Chondrocyte (in vitro differentiated cells): ENCODE data around the gene GNG7. TPM values are rescaled to one million over a fixed set of nuclear protein-coding genes. Genes with fewer than 3 reads are reported as not detected.

Experiments
- DNase-seq: peaks from one replicate; pipeline ENCODE4 v3.0.0; 2021; ENCODE audit warnings: mixed read lengths, low spot score
- H3K27ac Mint-ChIP-seq: one replicate; pipeline ENCODE4 v1.8.0; 2021; ENCODE audit warnings: mild to moderate bottlenecking, moderate library complexity, mixed read lengths; ENCODE audit not compliant: unreplicated experiment
- H3K27me3 Mint-ChIP-seq: 2 replicates; pipeline ENCODE4 v1.8.0; 2021; ENCODE audit warnings: low read depth, mixed read lengths
- H3K36me3 Mint-ChIP-seq: 2 replicates; pipeline ENCODE4 v1.8.0; 2021; ENCODE audit warnings: low read depth, mixed read lengths
- H3K4me1 Mint-ChIP-seq: 2 replicates; pipeline ENCODE4 v1.8.0; 2021; ENCODE audit warnings: low read depth, mild to moderate bottlenecking, mixed read lengths
- H3K4me3 Mint-ChIP-seq: one replicate; pipeline ENCODE4 v1.8.0; 2021; ENCODE audit warnings: mild to moderate bottlenecking, moderate library complexity, mixed read lengths; ENCODE audit not compliant: unreplicated experiment
- H3K9me3 Mint-ChIP-seq: 2 replicates; pipeline ENCODE4 v1.8.0; 2021; ENCODE audit warnings: low read depth, mixed read lengths
- CTCF ChIP-seq: fragments of 200-600 bp; sonication (generic); IDR thresholded peaks from 2 replicates; pipeline ENCODE4 v1.5.0; 2021; ENCODE audit warnings: antibody characterized with exemption, mild to moderate bottlenecking, moderate library complexity
- total RNA-seq: library from RNA; stranded (reverse); gene quantifications from 3 replicates; pipeline ENCODE4 v1.2.1, GENCODE V29; 2021

The GNG7 gene
- total RNA-seq, 1 donor from 2014 or later: 1.9 TPM

DNA sequence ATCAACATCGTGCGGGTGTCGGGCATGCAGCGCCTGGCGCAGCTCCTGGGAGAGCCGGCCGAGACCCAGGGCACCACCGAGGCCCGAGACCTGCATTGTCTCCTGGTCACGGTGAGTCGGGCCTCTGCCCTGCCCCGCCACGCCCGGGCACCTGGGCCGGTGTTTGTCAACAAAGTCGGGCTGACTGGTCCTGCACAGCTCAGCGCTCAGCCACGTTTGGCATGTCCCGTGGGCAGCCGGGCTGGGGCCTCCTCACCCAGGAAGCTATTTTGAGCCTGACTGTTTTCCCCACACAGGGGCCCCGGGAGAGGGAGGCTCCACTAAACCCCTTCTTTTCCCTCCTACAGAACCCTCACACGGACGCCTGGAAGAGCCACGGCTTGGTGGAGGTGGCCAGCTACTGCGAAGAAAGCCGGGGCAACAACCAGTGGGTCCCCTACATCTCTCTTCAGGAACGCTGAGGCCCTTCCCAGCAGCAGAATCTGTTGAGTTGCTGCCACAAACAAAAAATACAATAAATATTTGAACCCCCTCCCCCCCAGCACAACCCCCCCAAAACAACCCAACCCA is 225.3 kb downstream of the GNG7 start:
- H3K9me3 Mint-ChIP-seq: no peaks in the 10 kb centered on the region
- H3K4me1 Mint-ChIP-seq: peaks cover 20% of the 10 kb centered on the region
- H3K36me3 Mint-ChIP-seq: peaks cover 25% of the 10 kb centered on the region
- H3K4me3 Mint-ChIP-seq: peak overlapping the region; percentile 95
- no peak for TF ChIP-seq CTCF
- peak overlapping the region; percentile 99 for H3K27ac Mint-ChIP-seq
- no peaks in the 10 kb centered on the region for H3K27me3 Mint-ChIP-seq
- peak; percentile 92 for DNase-seq

GRCh38 chr19:2476451-2477140 is 225.9 kb downstream of the GNG7 start:
- Mint-ChIP-seq H3K4me3 (peak overlapping the region; percentile 95), H3K27me3 (no peaks in the 10 kb centered on the region), H3K9me3 (no peaks in the 10 kb centered on the region), H3K4me1 (peaks cover 20% of the 10 kb centered on the region), H3K27ac (peak overlapping the region; percentile 99), H3K36me3 (peaks cover 25% of the 10 kb centered on the region)
- TF ChIP-seq CTCF: no peak
- peak; percentile 94 for DNase-seq

GRCh38 chr19:2475702-2476450 is 226.6 kb downstream of the GNG7 start, which contains the start of gene GADD45B:
GADD45B (plus strand) TSS chr19:2476127; CDS start chr19:2476359, 232 bp downstream.
- Mint-ChIP-seq H3K27ac (peak within 1 kb of the TSS; percentile 99), H3K4me3 (peak within 1 kb of the TSS; percentile 95), H3K9me3 (no peaks in the 10 kb centered on the region), H3K27me3 (no peaks in the 10 kb centered on the region), H3K4me1 (peaks cover 22% of the 10 kb centered on the region), H3K36me3 (peaks cover 25% of the 10 kb centered on the region)
- TF ChIP-seq CTCF: peak; percentile 8
- peak; percentile 99 for DNase-seq

GRCh38 chr19:2475018-2475701 is 227.3 kb downstream of the GNG7 start:
- Mint-ChIP-seq H3K27me3 (no peaks in the 10 kb centered on the region), H3K36me3 (peaks cover 25% of the 10 kb centered on the region), H3K4me1 (peaks cover 22% of the 10 kb centered on the region), H3K4me3 (peak overlapping the region; percentile 95), H3K9me3 (no peaks in the 10 kb centered on the region), H3K27ac (peak overlapping the region; percentile 99)
- TF ChIP-seq CTCF: no peak
- DNase-seq: peak; percentile 85
